Measurements from ENCODE around the gene DTNB. TPM values are rescaled to one million over a fixed set of nuclear protein-coding genes. Genes with fewer than 3 reads are reported as not detected.

The DTNB gene
- total and polyA plus RNA-seq, 8 donors = 10.5 to 70.0 (median 33.7) TPM

GRCh38 chr2:25473758-25474340 is 199.5 kb downstream of the DTNB start:
- peaks cover 0 to 12% (median 0%) of the 10 kb centered on the region in 4 donors for H3K4me1 ChIP-seq
- DNase-seq = peak; percentile 34 to 87
- intact Hi-C loops (cut with DNase I; ENCODE audit: low total_unique reads) = no loop called here
- H3K4me3 ChIP-seq = no peak overlapping the region
- no peaks in the 10 kb centered on the region for H3K27me3 ChIP-seq
- H3K9me3 ChIP-seq = peaks cover 8 to 15% (median 13%) of the 10 kb centered on the region in 4 donors
- H3K36me3 ChIP-seq = peaks cover 0 to 35% (median 13%) of the 10 kb centered on the region in 4 donors
- 52 to 59% (median 56%) methylated on average over 12 of the region's 12 CpGs for WGBS, 5 donors
- TF ChIP-seq POLR2A (IDR thresholded peaks at IDR 0.05) (no peak), CTCF (IDR thresholded peaks at IDR 0.05) (no peak), EP300 (IDR thresholded peaks at IDR 0.05) (no peak), POLR2AphosphoS5 (IDR thresholded peaks at IDR 0.05) (no peak)
- H3K27ac ChIP-seq = no peak overlapping the region

GRCh38 chr2:25473131-25473530 is 200.2 kb downstream of the DTNB start:
- intact Hi-C loops (cut with DNase I; ENCODE audit: low total_unique reads) = no loop called here
- H3K9me3 ChIP-seq = peaks cover 8 to 15% (median 13%) of the 10 kb centered on the region in 4 donors
- TF ChIP-seq EP300 (IDR thresholded peaks at IDR 0.05) = no peak
- no peak for TF ChIP-seq POLR2A (IDR thresholded peaks at IDR 0.05)
- TF ChIP-seq CTCF (IDR thresholded peaks at IDR 0.05) = no peak
- TF ChIP-seq POLR2AphosphoS5 (IDR thresholded peaks at IDR 0.05) = no peak
- H3K36me3 ChIP-seq = peaks cover 0 to 28% (median 7%) of the 10 kb centered on the region in 4 donors
- H3K4me1 ChIP-seq = peaks cover 0 to 12% (median 0%) of the 10 kb centered on the region in 4 donors
- H3K27me3 ChIP-seq = no peaks in the 10 kb centered on the region
- no peak for DNase-seq
- 39 to 69% (median 48%) methylated on average over 1 of the region's 1 CpG for WGBS, 5 donors
- no peak overlapping the region for H3K4me3 ChIP-seq
- no peak overlapping the region for H3K27ac ChIP-seq

GRCh38 chr2:25470806-25471205 is 202.6 kb downstream of the DTNB start:
- Histone ChIP-seq H3K4me1 (peaks cover 0 to 12% (median 0%) of the 10 kb centered on the region in 4 donors), H3K36me3 (peaks cover 0 to 14% (median 6%) of the 10 kb centered on the region in 4 donors), H3K27me3 (no peaks in the 10 kb centered on the region), H3K27ac (no peak overlapping the region), H3K4me3 (no peak overlapping the region), H3K9me3 (peaks cover 4 to 9% (median 8%) of the 10 kb centered on the region in 4 donors)
- WGBS, 5 donors = 85 to 99% (median 92%) methylated on average over 3 of the region's 3 CpGs
- DNase-seq = no peak
- intact Hi-C loops (cut with DNase I; ENCODE audit: low total_unique reads) = no loop called here
- TF ChIP-seq CTCF (IDR thresholded peaks at IDR 0.05) (no peak), EP300 (IDR thresholded peaks at IDR 0.05) (no peak), POLR2AphosphoS5 (IDR thresholded peaks at IDR 0.05) (no peak), POLR2A (IDR thresholded peaks at IDR 0.05) (no peak)

GRCh38 chr2:25467743-25468142 is 205.6 kb downstream of the DTNB start:
- DNase-seq = no peak

More at GRCh38 chr2:25467743-25468142, 205.6 kb downstream of the DTNB start:
- Histone ChIP-seq H3K4me3 (no peak overlapping the region), H3K4me1 (peaks cover 0 to 11% (median 3%) of the 10 kb centered on the region in 4 donors), H3K27ac (no peak overlapping the region), H3K9me3 (no peaks in the 10 kb centered on the region), H3K27me3 (no peaks in the 10 kb centered on the region), H3K36me3 (no peaks in the 10 kb centered on the region)
- intact Hi-C loops (cut with DNase I; ENCODE audit: low total_unique reads) = no loop called here
- no peak for TF ChIP-seq POLR2A (IDR thresholded peaks at IDR 0.05)
- no peak for TF ChIP-seq POLR2AphosphoS5 (IDR thresholded peaks at IDR 0.05)
- no peak for TF ChIP-seq EP300 (IDR thresholded peaks at IDR 0.05)
- TF ChIP-seq CTCF (IDR thresholded peaks at IDR 0.05) = no peak
- 82 to 93% (median 89%) methylated on average over 3 of the region's 3 CpGs for WGBS, 5 donors
